Measurements from ENCODE around the gene RAB11FIP4.

The RAB11FIP4 gene

DNA sequence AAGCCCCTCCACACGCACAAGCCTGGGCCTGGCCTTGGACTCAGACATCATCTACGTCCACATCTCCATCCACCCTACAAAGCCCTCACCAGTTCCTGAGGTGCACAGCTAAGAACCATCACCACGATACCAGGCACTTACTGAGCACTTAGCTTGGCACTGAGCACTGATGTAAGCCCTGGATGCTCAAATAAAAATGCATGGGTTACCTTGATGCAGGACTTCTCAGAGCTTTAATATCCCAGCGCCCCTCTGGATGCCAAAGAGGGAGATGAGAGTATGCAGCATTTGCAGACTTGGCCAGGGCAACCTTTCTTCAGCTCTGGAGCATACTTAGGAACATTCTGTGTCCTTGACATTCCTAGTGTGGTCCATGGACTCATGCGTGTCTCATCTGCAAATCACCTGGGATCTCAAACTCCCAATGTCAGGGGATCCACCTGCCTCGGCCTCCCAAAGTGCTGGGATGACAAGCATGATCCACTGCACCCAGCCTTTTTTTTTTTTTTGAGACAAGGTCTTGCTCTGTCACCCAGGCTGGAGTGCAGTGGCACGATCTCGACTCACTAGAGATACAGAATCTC lies 69.8 kb downstream of the RAB11FIP4 start:
- DNase-seq (ENCODE audit: low spot score) = no peak

DNA sequence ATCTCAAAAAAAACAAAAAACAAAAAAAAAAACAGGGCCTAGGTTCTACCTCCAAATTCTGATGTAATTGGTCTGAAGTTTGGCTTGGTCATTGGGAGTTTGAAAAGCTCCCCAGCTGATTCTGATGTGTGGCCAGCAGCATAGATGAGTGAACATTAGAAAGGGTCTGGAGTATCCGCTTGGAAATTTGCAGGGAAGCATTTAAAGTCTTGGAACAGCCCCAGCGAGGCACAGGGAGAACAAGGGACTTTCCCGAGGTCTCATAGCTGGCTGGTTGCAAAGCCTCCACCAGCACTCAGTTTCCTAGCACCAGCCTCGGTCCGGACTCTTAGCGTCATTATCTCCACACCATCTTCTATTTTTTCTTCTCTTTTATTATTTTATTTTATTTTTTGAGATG lies 70.8 kb downstream of the RAB11FIP4 start:
- no peak for DNase-seq (ENCODE audit: low spot score)

DNA sequence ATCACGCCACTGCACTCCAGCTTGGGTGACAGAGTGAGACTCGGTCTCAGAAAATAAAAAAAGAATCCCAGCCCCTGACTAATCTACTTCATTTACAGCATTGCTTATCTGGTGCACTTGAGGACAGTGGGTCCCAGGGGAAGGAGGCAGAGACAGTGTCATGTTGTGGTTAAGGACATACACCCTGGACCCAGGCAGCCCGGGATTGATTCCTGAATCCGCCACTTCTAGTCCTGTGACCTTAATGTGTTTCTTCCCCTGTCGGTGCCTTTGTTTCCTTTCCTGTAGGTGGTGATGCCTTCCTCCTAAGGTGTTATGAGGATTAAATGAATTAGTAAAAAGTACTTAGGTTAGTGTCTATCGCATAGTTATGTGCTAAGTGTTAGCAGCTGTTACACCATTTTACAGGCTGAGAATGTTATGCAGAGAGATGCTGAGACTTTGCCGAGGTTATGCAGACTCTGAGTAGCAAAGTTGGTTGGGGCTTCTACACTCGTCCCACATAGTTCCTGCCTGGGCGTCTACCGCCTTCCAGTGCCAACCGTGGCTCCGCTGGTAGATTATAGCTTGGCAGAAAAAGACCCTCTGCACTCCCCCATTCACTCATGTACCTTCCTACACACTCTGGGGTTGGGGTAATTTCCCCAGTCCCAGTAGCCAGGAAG lies 74.8 kb downstream of the RAB11FIP4 start:
- no peak for DNase-seq (ENCODE audit: low spot score)

DNA sequence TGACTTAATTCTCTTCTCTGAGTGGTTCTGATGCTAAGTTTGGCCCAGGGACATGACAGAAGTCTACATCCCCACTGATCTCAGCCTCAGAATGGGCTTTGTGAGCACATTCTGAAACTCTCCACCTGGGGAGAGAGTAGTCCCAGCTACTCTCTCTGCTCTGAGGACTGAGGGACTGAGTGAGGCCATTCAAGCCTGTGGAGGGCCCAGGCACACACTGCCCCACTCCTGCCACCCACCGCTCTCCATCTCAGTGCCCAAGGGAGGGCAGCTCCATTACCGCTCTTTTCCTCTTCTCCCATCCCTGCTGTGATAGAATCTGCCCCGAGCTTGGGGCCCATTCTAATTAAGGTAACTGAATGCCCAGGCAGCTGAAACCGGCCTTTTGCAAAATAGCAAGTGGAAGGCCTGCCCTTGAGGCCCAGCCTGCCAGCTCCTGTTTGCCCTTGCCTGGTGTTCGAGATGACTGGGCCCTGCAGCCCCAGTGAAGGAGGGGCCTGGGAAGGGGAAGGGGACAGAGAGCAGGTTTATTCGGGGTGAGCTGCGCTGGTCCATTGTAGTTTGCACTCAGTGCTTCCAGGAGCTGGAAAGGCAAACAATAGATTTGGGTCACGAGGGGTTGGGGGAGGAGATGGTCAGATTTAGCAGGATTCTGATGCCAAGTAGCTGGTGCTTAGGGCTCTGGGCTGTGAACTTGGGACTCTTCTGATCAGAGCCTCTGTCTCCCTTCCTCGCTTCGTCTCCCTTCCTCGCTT lies 76.2 kb downstream of the RAB11FIP4 start:
- no peak for DNase-seq (ENCODE audit: low spot score)

DNA sequence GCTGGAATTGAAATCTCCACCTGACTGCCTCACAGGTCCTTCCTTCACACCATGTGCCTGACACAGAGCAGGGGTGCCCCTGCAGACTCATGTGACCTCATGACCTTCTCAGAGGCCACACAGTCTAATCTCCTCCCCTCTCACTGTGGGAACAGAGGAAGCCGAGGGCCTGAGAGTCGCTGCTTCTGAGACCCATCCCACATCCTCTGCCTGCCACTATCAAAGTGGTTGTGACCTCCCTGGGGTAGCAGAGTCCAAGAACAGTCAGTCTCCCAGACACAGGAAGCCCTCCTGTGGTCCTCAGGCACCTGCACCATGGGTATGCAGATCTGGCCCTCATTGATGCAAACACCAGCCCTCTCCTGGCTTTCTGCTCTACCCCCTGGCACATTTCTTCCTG lies 78.5 kb downstream of the RAB11FIP4 start:
- no peak for DNase-seq (ENCODE audit: low spot score)

DNA sequence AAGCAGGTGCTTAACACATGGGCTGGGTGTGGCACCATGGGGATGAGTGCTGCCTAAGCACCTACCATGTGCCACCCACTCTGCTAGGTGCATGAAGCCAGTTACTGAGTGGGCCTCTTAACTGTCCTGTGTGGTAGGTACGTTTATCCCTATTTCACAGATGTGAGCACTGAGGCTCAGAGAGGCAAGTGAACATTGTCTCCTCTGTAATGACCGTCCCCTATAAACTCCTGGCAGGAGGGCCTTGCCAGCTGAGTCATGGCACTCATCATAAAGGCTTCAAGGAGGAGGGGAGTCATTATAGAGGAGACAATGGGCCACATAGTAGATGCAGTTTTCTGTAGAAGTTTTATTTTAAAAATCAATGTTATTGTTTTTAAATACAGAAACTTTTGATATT lies 79.1 kb downstream of the RAB11FIP4 start:
- no peak for DNase-seq (ENCODE audit: low spot score)

DNA sequence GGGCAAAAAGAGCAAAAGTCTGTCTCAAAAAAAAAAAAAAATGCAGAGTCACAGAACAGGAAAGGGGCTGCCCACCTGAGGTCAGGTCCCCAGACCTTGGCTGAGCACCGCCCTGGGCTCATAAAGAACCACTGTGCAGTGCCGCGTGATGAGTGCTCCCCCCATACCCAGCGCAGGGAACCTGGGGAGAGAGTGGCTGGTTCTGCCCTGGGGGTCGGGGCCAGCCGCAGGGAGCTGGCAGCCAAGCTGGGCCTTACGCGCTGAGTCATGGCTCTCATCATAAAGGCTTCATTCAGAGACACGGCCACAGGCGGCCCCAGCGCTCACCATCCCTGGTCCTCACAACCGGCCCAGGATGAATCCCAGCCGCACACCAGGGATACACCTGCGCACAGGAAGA lies 80.7 kb downstream of the RAB11FIP4 start:
- no peak for DNase-seq (ENCODE audit: low spot score)

DNA sequence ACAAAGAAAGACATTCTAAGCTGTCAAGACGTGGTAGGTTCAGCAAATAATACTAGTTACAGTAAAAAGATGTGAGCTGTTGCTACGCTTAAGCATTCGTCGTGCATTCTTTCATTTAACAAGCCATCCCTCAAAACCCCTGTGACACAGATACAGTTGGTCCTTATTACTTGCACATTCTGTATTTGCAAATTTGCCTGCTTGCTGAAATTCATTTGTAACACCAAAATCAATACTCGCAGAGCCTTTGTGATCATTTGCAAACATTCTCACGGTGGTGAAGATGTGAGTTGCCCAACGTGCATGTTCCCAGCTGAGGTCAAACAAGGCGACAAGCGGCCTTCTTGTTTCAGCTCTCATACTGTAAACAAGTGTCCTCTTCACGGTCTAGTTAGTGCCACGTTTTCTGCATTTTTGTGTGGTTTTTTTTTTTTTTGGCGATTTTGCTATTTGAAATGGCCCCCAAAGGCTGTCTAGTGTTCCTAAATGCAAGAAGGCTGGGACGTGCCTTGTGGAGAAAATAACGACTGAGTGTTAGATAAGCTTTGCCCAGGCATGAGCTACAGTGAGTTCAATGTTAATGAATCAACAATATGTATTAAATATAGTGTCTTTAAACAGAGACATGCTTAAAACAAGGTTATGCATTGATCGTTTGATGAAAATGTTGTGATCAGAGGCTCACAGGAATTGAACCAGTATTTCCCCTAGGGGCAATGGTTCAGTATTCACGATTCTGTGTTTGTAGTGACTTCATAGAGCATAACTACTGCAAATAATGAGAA lies 84.1 kb downstream of the RAB11FIP4 start:
- DNase-seq (ENCODE audit: low spot score) = no peak

DNA sequence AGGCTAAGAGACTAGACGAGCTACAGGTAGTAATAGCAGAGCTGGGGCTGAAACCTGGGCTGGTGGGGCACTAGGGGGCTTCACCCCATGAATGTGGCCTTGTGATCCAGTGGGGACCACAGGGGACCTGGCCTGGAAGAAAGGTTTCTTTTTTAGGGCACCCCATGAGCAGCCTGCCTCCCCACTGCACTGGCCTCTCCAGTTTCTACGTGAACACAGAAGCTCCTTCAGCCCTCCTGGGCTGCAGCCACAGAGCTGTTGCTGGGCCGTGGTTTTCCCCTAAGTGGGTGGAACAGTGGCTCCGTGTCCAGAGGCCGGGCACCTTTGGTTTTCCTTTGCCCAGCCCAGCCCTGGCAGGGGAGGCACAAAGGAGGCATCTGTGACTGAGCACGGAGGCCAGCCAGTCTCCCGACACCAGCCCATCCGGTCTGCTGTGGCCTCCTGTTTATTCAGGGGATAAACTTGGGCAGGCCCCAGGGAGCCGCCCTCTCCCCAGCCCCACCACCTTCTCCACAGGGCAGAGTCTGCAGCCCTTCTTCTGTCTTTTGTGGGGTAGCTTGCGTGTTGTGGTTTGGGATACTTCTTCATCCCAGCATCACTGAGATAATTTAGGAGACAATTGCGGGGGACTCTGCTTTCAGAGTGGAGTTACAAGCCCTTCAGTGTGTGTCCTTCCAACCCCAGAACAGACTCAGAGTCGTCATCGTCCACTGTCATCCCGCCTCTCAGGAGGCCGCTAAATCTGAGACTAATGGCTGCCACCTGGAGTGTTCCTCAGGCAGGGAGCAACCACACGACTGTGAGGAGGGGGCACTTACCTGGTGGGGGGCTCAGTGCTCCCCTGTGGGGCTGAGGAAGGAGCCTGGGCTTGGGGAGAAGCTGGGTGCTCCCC lies 85.3 kb downstream of the RAB11FIP4 start:
- DNase-seq (ENCODE audit: low spot score) = no peak

DNA sequence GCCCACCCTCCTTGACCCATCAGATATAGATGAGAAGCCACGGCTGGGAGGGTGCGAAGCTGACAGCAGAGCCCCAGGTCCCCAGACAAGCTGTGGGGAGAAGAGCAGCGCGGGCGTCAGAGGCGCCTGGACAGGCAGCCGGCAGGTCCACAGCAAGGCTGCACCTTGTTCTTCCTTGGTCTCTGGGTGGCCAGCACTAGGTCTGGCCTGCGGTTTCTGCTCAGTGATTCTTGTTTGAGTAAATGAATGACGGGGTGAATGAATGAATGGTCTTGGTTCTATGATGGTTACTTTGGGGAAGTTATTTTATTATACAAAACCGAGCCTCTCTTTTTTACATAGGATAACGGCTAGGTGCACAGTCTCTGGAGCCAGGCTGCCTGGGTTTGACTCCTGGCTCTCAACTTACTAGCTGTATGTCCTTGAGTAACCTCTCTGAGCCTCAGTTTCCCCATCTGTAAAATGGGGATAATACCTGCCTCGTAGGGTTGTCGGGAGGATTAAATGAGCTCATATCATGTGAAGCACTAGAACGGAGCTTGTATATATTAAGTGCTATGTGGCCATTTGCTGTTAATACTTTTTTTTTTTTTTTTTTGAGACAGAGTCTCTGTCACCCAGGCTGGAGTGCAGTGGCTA lies 86.1 kb downstream of the RAB11FIP4 start:
- DNase-seq (ENCODE audit: low spot score) = no peak

DNA sequence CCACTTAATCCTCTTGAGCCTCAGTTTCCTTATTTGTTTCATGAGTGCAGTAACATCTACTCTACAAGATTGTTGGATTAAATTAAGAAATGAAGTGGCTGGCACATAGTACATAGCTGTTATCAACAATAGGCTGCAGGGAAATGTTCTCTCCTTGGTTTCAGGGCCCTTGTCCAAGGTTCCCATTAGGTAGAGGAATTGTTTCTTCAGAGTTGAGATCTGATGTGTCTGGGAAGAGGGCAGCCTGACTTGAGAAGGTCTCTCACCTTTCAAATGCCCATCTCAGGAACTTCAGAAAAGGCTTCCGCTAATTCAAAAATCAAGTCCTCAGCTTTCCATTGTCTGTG lies 87.6 kb downstream of the RAB11FIP4 start:
- DNase-seq (ENCODE audit: low spot score) = no peak

DNA sequence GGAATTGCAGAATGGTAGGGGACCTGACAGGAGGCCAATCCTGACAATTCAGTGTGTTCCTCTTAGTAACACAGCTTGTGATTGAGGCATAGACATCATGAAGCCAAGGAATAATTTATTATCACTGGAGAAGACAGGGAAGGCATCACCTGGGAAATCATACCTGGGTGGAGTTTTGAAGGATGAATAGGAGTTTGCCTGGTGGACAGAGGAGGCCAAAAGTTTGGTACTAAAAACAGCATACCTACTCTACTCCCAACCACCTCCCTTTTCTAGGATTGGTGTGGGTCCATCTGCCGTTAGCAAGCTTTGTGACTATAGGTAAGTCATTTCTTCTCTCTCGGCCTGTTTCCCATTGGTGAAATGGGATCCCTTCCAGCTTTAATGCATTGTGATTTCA lies 88.0 kb downstream of the RAB11FIP4 start:
- DNase-seq (ENCODE audit: low spot score) = no peak

DNA sequence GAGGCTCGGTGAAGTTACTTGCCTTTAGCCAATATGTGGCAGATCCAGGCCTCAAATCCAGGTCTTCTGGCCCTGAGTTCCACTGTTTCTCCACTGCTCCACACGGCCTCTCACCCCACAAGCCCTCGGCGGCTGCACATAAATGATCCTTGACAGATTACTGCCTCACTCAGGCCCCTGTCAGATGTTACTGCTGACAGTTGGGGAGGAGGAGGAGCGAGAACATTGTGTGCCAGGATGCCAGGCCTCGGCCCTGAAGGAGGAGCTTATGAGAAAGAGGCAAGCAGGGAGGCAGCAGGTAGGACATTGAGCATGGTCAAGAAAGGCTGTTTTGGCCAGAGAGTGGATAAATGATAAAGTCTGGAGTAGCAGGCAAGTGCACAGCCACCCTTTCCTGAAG lies 88.6 kb downstream of the RAB11FIP4 start:
- DNase-seq (ENCODE audit: low spot score) = no peak

DNA sequence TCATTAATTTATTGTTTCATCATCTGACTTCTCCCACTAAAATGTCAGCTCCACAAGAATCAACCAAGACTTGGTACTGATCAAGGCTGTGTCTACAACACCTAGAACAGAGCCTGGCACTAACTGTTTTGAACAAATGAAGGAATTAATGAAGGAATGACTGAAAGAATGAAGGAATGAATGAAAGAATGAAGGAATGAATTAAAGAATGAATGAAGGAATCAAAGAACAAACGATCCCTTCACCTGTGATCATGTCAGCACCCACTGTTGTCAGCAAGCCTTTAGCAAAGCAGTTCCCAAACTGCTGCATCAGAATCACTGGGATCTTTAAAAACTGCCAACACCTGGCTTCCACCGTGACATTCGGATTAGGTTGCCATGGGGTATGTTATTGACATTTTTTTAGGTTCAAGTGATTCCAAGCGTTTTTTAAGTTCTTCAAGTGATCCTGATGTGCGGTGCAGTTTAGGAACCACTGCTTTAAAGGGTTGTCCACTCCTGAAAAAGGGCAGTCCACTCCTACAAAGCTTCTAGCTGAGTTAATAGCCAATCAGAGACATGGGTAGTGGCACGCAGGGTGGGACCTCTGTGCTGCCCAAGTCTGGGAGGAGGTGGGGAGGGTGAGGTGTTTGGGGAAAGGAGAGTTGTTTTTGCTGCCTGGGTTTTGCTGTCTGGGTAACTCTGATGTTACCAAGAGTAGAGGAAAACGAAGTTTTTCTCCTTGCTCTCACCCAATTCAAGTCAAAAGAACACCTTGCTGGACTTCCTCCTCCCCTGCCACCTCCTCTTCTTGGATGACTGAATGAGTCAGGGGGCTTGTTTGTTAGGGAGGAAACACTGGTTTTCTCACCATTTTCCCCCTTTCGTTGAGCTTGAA lies 89.7 kb downstream of the RAB11FIP4 start:
- DNase-seq (ENCODE audit: low spot score) = no peak

DNA sequence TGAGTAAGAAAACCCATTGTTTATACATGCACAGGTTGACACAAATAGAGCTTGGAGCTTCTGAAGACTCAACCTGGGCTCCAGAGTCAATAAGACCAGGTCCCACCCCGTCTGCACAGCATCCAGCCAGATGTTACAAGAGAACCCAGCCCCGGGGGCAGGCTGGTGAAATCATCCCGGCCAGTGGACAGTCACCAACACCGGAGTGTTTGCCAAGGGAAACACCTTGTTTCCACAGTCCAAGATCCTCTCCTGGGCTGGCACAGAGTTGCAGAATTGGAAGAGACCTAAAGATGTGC lies 90.3 kb downstream of the RAB11FIP4 start:
- DNase-seq (ENCODE audit: low spot score) = no peak

DNA sequence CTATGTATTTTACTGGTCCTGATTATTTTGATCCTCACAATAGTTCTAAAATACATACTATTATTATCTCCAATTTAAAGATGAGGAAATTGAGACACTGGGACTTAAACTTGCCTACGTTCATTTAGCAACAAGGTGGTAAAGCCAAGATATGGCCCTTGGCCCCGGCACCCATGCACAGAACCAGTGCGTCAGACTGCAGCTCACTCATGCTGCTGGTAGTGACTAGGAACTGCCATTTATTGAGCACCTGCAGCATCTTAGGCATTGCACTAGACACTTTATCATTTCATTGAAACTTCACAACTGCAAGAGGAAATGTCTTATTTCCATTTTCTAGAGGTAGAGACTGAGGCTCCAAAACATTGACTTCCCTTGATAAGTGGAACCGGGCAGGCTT lies 93.3 kb downstream of the RAB11FIP4 start:
- no peak for DNase-seq (ENCODE audit: low spot score)

DNA sequence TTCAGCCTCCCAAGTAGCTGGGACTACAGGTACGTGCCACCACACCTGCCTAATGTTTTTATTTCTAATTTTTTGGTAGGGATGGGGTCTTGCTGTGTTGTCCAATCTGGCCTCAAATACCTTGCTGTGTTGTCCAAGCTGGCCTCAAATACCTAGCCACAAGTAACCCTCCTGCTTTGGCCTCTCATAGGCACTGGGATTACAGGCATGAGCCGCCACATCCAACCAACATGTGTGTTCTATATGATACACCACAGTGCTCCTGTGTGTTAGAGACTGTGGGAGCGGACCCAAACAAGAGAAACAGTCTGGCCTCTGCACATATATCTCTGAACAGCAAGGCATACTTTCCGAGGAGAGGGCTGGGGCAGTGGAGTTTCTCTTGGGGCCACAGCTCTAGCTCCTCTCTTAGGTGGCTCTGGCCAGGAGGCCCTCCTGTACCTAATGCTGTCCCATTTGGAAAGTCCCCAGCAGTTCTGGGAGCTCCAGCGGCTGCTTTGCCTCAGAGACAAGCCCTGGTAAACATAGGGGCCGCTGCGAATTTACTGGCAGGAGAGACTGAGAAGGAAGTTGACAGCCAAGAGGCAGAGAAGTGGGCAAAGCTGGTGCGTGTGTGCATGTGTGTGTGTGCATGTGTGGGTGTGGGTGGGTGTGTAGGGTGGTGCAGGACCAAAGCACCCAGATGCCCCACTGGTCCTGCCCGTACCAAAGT lies 95.0 kb downstream of the RAB11FIP4 start:
- no peak for DNase-seq (ENCODE audit: low spot score)

DNA sequence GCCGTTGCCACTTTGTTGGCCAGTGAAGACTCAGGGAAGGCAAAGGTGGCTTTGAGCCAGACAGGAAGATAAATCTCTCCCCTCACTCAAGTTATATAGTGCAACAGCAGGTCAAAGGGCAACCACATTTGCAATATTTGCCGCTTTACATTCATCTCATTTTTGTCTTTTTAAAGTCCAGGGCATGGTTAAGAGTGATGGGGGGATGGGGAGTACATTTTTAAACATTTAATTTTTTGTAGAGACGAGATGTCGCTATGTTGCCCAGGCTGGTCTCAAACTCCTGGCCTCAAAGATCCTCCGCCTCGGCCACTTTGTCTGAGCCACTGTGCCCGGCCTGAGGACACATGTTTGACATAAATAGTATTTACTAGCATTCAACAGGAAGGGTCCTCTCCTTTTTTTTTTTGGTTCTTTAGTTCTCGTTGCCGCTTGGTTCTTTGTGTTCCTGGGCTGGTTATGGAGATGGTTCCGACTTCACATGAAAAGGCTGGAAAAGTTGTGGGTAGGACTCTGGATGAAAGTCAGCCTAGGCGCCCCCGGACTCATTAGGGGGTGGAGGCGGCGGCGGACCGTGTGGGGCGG lies 95.7 kb downstream of the RAB11FIP4 start:
- DNase-seq (ENCODE audit: low spot score) = no peak

DNA sequence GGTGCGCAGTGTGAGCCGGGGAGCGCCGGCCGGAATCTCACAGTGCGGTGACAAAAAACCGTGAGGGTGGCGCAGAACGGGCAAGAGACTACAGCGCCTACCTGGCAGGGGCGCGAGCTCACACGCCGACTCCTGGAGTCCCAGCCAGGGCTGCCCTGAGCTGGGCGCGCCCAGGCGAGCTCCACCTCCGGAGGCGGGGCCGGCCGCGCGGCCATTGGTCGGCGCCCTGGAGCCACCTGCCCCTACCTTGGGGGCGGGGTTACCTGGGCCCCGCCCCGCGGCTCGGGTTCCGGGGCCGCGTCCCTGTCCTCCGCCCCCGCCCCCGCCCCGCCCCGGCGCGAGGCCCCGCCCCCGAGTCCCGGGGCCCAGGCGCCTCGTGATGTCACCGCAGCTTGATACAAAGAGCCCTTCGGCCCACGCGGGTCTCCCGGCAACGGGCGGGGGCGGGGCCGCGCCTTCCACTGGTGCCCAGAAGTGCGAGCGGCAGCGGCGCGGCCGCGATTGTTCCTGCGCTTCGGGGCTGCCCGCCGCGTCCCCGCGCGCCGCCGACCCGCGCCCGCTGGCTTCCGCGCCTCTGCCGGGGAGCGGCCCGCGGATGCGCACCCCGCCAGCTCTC lies 96.3 kb downstream of the RAB11FIP4 start:
- peak; percentile 48 for DNase-seq (ENCODE audit: low spot score)
